Omental fat pad (tissue), 4 donors: ENCODE data around the gene ZCWPW1. TPM values are rescaled to one million over a fixed set of nuclear protein-coding genes. Genes with fewer than 3 reads are reported as not detected.

Source experiments
- ATAC-seq: fragments of 150-250 bp; one replicate; pipeline ENCODE4 v1.9.1; 2016; ENCODE audit warnings: mild to moderate bottlenecking, moderate library complexity; ENCODE audit not compliant: low FRiP score
- DNase-seq: peaks from one replicate; pipeline ENCODE4 v3.0.0-alpha.2; 2019; ENCODE audit warnings: low spot score
- total RNA-seq, 4 donors: library from RNA; depleted of rRNA; stranded (reverse); fragments of >200 nt; gene quantifications; one replicate each; pipeline ENCODE4 v1.1.0, GENCODE V29; 2016
- TF ChIP-seq, protein P1 (sequence below), 3 donors: fragments of 450-650 bp; IDR thresholded peaks; one replicate each; pipeline ENCODE4 v1.5.1; 2016 to 2017; ENCODE audit warnings: antibody characterized with exemption in 3 of 3, mild to moderate bottlenecking in 3 of 3, moderate library complexity in 2 of 3

ZCWPW1 gene
- total RNA-seq, 4 donors from 2014 or later: 2.8 to 5.8 (median 3.6) TPM

DNA sequence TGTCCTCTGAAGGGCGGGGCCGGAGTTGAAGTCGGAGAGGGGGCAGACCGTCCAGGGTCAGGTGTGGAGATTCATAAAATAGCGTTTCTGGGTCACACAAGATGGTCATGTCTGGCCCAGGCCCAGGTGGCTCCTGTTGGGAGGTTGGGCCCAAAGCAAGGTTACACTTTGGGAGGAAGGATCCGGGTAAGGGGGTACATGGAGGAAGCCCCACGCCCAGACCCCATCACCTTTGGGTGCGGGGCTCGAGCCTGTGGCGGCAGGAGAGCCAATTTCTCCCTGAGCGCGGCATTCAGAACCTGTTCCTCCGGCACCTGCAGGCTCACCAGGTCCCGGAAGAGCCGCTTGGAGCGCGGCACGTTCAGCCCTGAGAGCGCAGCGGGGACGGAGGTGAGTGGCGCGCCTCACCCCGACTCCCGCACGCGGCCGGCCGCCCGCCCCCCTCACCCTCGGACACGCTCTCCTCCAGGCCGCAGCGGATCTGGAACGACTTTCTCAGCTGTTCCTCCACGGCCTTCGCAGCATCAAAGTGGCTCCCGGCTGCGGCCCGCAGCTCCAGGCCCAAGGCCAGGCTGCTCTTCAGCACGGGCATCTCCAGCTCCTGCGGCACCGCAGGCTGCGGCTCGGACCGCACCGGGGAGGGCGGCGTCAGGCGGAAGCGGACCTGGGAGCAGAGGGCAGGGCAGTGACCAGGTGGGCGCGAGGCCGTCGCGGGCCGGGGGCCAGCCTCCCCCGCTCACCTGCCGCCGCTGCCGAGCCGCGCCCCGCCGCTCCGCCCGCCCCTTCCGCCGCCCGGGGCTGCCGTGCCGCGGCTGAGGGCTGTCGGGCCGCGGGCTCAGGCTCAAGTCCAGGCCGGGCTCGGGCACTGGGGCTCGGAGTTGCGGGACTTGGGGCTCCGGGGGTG, 7.2 kb upstream of the ZCWPW1 start:
- DNase-seq (no peak), ATAC-seq (peak; percentile 54)

DNA sequence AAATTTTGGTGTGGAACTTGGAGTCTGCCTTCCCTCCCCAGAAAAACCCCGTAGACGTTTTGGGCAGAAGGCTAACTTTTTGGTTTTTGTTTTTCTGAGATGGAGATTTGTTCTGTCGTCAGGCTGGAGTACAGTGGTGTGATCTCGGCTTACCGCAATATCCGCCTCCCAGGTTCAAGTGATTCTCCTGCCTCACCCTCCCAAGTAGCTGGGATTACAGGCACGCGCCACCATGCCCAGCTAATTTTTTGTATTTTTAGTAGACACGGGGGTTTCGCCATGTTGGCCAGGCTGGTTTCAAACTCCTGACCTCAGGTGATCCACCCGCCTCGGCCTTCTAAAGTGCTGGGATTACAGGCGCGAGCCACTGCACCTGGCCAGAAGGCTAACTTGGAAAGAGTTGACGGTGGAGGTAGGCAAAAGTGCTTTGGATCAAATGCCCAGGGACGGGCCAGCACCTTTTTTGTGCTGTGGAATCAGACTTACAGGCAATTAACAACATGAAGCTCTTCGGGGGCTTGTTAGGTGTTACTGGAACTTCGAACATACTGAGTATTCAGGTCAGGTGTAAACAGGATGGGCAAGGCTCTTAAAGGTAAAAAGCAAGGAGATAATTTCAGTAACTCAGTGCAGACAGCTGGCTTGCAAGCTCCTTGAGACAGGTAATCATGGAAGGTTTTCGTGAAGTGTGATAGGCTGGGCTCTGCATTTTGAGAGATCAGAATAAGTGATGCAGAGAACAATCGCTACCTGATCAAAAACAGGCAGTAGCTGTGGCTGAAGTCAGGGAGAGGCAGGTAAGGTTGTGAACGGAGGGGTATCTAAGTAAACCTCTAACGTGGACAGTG, 6.0 kb upstream of the ZCWPW1 start:
- ATAC-seq: no peak
- TF ChIP-seq, protein P1, sequence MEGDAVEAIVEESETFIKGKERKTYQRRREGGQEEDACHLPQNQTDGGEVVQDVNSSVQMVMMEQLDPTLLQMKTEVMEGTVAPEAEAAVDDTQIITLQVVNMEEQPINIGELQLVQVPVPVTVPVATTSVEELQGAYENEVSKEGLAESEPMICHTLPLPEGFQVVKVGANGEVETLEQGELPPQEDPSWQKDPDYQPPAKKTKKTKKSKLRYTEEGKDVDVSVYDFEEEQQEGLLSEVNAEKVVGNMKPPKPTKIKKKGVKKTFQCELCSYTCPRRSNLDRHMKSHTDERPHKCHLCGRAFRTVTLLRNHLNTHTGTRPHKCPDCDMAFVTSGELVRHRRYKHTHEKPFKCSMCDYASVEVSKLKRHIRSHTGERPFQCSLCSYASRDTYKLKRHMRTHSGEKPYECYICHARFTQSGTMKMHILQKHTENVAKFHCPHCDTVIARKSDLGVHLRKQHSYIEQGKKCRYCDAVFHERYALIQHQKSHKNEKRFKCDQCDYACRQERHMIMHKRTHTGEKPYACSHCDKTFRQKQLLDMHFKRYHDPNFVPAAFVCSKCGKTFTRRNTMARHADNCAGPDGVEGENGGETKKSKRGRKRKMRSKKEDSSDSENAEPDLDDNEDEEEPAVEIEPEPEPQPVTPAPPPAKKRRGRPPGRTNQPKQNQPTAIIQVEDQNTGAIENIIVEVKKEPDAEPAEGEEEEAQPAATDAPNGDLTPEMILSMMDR (IDR thresholded peaks at IDR 0.05): no peak
- DNase-seq: no peak

More for the DNA sequence above, 7.2 kb upstream of the ZCWPW1 start:
- TF ChIP-seq, protein P1 (IDR thresholded peaks at IDR 0.05): no peak

GRCh38 chr7:100433592-100434296, 5.2 kb upstream of the ZCWPW1 start:
- ATAC-seq (no peak), DNase-seq (no peak)
- TF ChIP-seq, protein P1 (IDR thresholded peaks at IDR 0.05): no peak

GRCh38 chr7:100433276-100433591, 4.7 kb upstream of the ZCWPW1 start:
- TF ChIP-seq, protein P1 (IDR thresholded peaks at IDR 0.05): no peak
- ATAC-seq (no peak), DNase-seq (no peak)

GRCh38 chr7:100432621-100433275, 4.2 kb upstream of the ZCWPW1 start:
- no peak for ATAC-seq
- TF ChIP-seq, protein P1 (IDR thresholded peaks at IDR 0.05): no peak
- DNase-seq: no peak

GRCh38 chr7:100432053-100432452, 3.5 kb upstream of the ZCWPW1 start:
- TF ChIP-seq, protein P1 (IDR thresholded peaks at IDR 0.05): no peak
- ATAC-seq: no peak
- no peak for DNase-seq
